ENCODE measurements around the gene MCOLN1.

- TF ChIP-seq BHLHE40 (IDR thresholded peaks at IDR 0.05; ENCODE audit: low read depth, low read length), result no peak
- TF ChIP-seq, protein P1, sequence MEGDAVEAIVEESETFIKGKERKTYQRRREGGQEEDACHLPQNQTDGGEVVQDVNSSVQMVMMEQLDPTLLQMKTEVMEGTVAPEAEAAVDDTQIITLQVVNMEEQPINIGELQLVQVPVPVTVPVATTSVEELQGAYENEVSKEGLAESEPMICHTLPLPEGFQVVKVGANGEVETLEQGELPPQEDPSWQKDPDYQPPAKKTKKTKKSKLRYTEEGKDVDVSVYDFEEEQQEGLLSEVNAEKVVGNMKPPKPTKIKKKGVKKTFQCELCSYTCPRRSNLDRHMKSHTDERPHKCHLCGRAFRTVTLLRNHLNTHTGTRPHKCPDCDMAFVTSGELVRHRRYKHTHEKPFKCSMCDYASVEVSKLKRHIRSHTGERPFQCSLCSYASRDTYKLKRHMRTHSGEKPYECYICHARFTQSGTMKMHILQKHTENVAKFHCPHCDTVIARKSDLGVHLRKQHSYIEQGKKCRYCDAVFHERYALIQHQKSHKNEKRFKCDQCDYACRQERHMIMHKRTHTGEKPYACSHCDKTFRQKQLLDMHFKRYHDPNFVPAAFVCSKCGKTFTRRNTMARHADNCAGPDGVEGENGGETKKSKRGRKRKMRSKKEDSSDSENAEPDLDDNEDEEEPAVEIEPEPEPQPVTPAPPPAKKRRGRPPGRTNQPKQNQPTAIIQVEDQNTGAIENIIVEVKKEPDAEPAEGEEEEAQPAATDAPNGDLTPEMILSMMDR (conservative IDR thresholded peaks at IDR 0.05; ENCODE audit: low read depth, low read length), result no peak
Measured at GRCh38 chr19:7575434-7576040, 53.1 kb downstream of the MCOLN1 start.

Measured in IMR-90 (cell line).